NCI-H69 (cell line): ENCODE results near the gene SEMA6B.
"Not testable (repeated sequence)": the region's sequence is repeated elsewhere in the genome, so short reads cannot be mapped to it uniquely, and the experiment has no call there.

ENCODE experiments used
- DNase-seq: peaks from one replicate; lab custom pipeline; 2025; lab: John Stamatoyannopoulos, UW

SEMA6B gene

GRCh38 chr19:4573682-4574081 lies 14.2 kb upstream of the SEMA6B start:
- DNase-seq, result no peak

GRCh38 chr19:4571305-4571917 lies 11.9 kb upstream of the SEMA6B start:
- no peak for DNase-seq

GRCh38 chr19:4570916-4571304 lies 11.4 kb upstream of the SEMA6B start:
- no peak for DNase-seq

GRCh38 chr19:4570402-4570801 lies 10.9 kb upstream of the SEMA6B start:
- DNase-seq, result no peak

GRCh38 chr19:4568886-4569285 lies 9.4 kb upstream of the SEMA6B start:
- no peak for DNase-seq

GRCh38 chr19:4567584-4568071 lies 8.1 kb upstream of the SEMA6B start:
- peak; percentile 69 for DNase-seq

- DNase-seq, result peak; percentile 76
These were observed 7.0 kb upstream of the SEMA6B start for GRCh38 chr19:4566402-4567051.

GRCh38 chr19:4563562-4563961 lies 4.1 kb upstream of the SEMA6B start:
- not testable (repeated sequence) for DNase-seq

GRCh38 chr19:4562085-4562484 lies 2.6 kb upstream of the SEMA6B start:
- DNase-seq, result not testable (repeated sequence)

- peak; percentile 44 for DNase-seq
These were observed 1.2 kb downstream of the SEMA6B start for GRCh38 chr19:4557971-4558941.

- peak; percentile 55 for DNase-seq
These were observed 2.1 kb downstream of the SEMA6B start for GRCh38 chr19:4557144-4557970.

- DNase-seq, result peak; percentile 60
These were observed 2.8 kb downstream of the SEMA6B start for GRCh38 chr19:4556597-4557127.

- peak; percentile 76 for DNase-seq
These were observed 3.6 kb downstream of the SEMA6B start for GRCh38 chr19:4555657-4556561.

- DNase-seq, result no peak
These were observed 4.8 kb downstream of the SEMA6B start for GRCh38 chr19:4554717-4555116.

- DNase-seq, result no peak
These were observed 5.7 kb downstream of the SEMA6B start for GRCh38 chr19:4553775-4554174.

- no peak for DNase-seq
These were observed 6.3 kb downstream of the SEMA6B start for GRCh38 chr19:4553092-4553695.

GRCh38 chr19:4552525-4552819 lies 7.0 kb downstream of the SEMA6B start:
- DNase-seq, result no peak

- no peak for DNase-seq
These were observed 8.9 kb downstream of the SEMA6B start for GRCh38 chr19:4550479-4551050.

GRCh38 chr19:4550018-4550417 lies 9.5 kb downstream of the SEMA6B start:
- DNase-seq, result no peak

- DNase-seq, result no peak
These were observed 11.3 kb downstream of the SEMA6B start for GRCh38 chr19:4548238-4548584.
